Activated effector memory CD4-positive, alpha-beta T cell treated with Interleukin-2 at 50 U/mL for 16 hours (primary cell): ENCODE measurements around the gene NDUFAF8.

Experiments
- DNase-seq: peaks from one replicate; pipeline ENCODE4 v3.0.0-alpha.2; 2020

NDUFAF8 gene

GRCh38 chr17:81238815-81239713 lies at the start of gene NDUFAF8, which contains the start of gene TEPSIN:
Gene NDUFAF8, plus strand, starts transcription at chr17:81239318. Its CDS starts 46 bp downstream, at chr17:81239364.
Gene TEPSIN, minus strand, starts transcription at chr17:81239055. Its CDS starts 22 bp downstream, at chr17:81239033.
- DNase-seq: peak; percentile 94

- no peak for DNase-seq
Observed at GRCh38 chr17:81189670-81190530, 49.2 kb upstream of the NDUFAF8 start.

- DNase-seq: no peak
Observed at GRCh38 chr17:81190591-81190990, 48.5 kb upstream of the NDUFAF8 start.

GRCh38 chr17:81191116-81191515 lies 48.0 kb upstream of the NDUFAF8 start:
- DNase-seq: no peak

- no peak for DNase-seq
Observed at GRCh38 chr17:81191646-81192045, 47.5 kb upstream of the NDUFAF8 start.

- no peak for DNase-seq
Observed at GRCh38 chr17:81192386-81193050, 46.6 kb upstream of the NDUFAF8 start.

- DNase-seq: no peak
Observed at GRCh38 chr17:81193051-81193410, 46.1 kb upstream of the NDUFAF8 start.

GRCh38 chr17:81193470-81194224 lies 45.5 kb upstream of the NDUFAF8 start:
- no peak for DNase-seq

GRCh38 chr17:81194225-81194760 lies 44.8 kb upstream of the NDUFAF8 start:
- DNase-seq: no peak

- no peak for DNase-seq
Observed at GRCh38 chr17:81194941-81195901, 43.9 kb upstream of the NDUFAF8 start.

- DNase-seq: no peak
Observed at GRCh38 chr17:81195941-81196495, 43.1 kb upstream of the NDUFAF8 start.

GRCh38 chr17:81196505-81197408 lies 42.4 kb upstream of the NDUFAF8 start:
- no peak for DNase-seq

GRCh38 chr17:81197409-81197795 lies 41.7 kb upstream of the NDUFAF8 start:
- no peak for DNase-seq

GRCh38 chr17:81197831-81198490 lies 41.2 kb upstream of the NDUFAF8 start:
- no peak for DNase-seq

GRCh38 chr17:81198826-81199481 lies 40.2 kb upstream of the NDUFAF8 start:
- DNase-seq: no peak

- DNase-seq: no peak
Observed at GRCh38 chr17:81199482-81199830, 39.7 kb upstream of the NDUFAF8 start.

- no peak for DNase-seq
Observed at GRCh38 chr17:81200201-81200600, 38.9 kb upstream of the NDUFAF8 start.
